CD4-positive, alpha-beta T cell treated with Interleukin-15 for 4 hours (primary cell): ENCODE measurements around the gene EIF1.
A peak's percentile ranks its signal among the peaks of the same experiment; 100 is the strongest.

Source experiments
- DNase-seq: peaks from one replicate; pipeline ENCODE4 v3.0.0-alpha.2; 2020; ENCODE audit warnings: low spot score

Gene EIF1

GRCh38 chr17:41735744-41736143 lies 47.1 kb downstream of the EIF1 start:
- DNase-seq: no peak

- no peak for DNase-seq
Measured at GRCh38 chr17:41736983-41737679, 48.4 kb downstream of the EIF1 start.

- no peak for DNase-seq
Measured at GRCh38 chr17:41737680-41738023, 49.0 kb downstream of the EIF1 start.

GRCh38 chr17:41738077-41738800 lies 49.6 kb downstream of the EIF1 start:
- peak; percentile 77 for DNase-seq

- no peak for DNase-seq
Measured at GRCh38 chr17:41738801-41739112, 50.1 kb downstream of the EIF1 start.

GRCh38 chr17:41739661-41740352 lies 51.1 kb downstream of the EIF1 start:
- no peak for DNase-seq

GRCh38 chr17:41740506-41740905 lies 51.8 kb downstream of the EIF1 start:
- DNase-seq: no peak

- DNase-seq: no peak
Measured at GRCh38 chr17:41741709-41742108, 53.0 kb downstream of the EIF1 start.
